Lower lobe of right lung (tissue), 2 donors: ENCODE measurements around the gene ZNF680. TPM values are rescaled to one million over a fixed set of nuclear protein-coding genes. Genes with fewer than 3 reads are reported as not detected.
"Not testable (repeated sequence)": the region's sequence is repeated elsewhere in the genome, so short reads cannot be mapped to it uniquely, and the experiment has no call there.

Experiments
- ATAC-seq, 2 donors: fragments of 200-7000 bp; cut with Tn5 transposase; one replicate each; pipeline ENCODE4 v1.9.1; 2020 to 2022; ENCODE audit warnings: mild to moderate bottlenecking in 2 of 2, moderate library complexity in 2 of 2
- DNase-seq: peaks from one replicate; pipeline ENCODE4 v3.0.0-alpha.2; 2020
- H3K27ac ChIP-seq: fragments of 200-600 bp; one replicate; pipeline ENCODE4 v1.8.0; 2022
- H3K27me3 ChIP-seq: fragments of 200-600 bp; one replicate; pipeline ENCODE4 v1.8.0; 2022; ENCODE audit warnings: low read depth
- H3K36me3 ChIP-seq: fragments of 200-600 bp; one replicate; pipeline ENCODE4 v1.8.0; 2022; ENCODE audit warnings: mild to moderate bottlenecking
- H3K4me1 ChIP-seq: fragments of 200-600 bp; one replicate; pipeline ENCODE4 v1.8.0; 2022
- H3K4me3 ChIP-seq: fragments of 200-600 bp; one replicate; pipeline ENCODE4 v1.8.0; 2022; ENCODE audit warnings: mild to moderate bottlenecking
- H3K9me3 ChIP-seq: fragments of 200-600 bp; one replicate; pipeline ENCODE4 v1.8.0; 2022
- intact Hi-C: fragments of 100-400 bp; cut with DNase I; formaldehyde crosslinking; loops from one replicate; pipeline ENCODE4 v1.11.0; 2022
- total RNA-seq: library from RNA; stranded (reverse); fragmentation: NEBNext Ultra II Directional; extraction: Animal tissue kit (Norgen Biotek cat#: 25700); gene quantifications from one replicate; pipeline ENCODE4 v1.2.1, GENCODE V29; 2021
- TF ChIP-seq, protein P1 (sequence below): fragments of 200-600 bp; IDR thresholded peaks from one replicate; pipeline ENCODE4 v1.8.0; 2022; ENCODE audit warnings: antibody characterized with exemption, mild to moderate bottlenecking
- donor health status: DM: no; HTN: yes; CAD: no; lungs with severe emphysema.

ZNF680 gene
- total RNA-seq, 1 donor from 2014 or later: 13.6 TPM

DNA sequence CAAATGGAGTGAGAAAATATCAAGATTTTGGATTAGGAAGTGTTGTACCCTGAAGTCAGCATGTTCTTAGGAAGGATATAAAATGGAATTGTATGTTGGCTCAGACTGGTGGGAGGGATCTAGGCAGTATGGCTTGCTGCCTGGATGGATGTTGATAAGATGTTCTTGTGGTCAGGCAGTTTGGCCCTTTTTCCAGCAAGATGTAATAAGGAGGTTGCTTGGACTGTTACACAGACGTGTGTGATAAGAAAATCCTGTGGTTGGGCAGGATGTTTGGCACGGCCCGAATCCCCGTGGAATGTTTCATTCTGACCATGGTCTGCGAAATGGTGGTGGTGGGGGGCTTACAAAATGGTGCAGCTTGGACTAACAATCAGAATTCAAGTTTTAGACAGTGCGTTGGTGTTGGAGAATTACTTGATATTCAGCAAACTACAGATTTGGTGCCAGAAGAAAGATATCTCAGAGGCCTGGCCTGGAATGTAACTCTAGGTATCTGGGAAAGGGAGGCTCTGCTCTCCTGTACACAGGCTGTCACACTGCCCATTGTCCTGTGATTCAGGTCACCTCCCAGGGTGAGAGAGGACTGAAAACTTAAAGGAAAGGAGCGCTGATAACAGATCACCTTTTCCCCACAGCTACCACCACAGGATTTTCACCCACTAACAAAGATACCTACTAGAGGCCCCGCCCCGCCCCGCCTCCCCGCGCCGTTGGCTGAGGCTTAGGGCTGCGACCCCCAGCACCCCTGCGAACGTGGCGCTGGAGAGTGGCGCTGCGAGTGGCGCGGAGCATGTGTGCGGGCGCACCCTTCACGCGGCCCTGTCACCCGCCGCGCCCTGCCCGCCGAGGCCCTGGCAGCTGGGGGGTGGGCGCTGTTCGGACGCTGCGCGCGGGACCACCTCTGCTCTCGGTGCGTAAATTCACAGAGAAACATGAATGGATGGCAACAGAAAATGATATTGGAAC, 19.3 kb upstream of the ZNF680 start:
- Histone ChIP-seq H3K4me3 (no peak overlapping the region), H3K4me1 (no peaks in the 10 kb centered on the region), H3K27ac (no peak overlapping the region), H3K27me3 (no peaks in the 10 kb centered on the region), H3K9me3 (no peaks in the 10 kb centered on the region), H3K36me3 (no peaks in the 10 kb centered on the region)
- TF ChIP-seq, protein P1, sequence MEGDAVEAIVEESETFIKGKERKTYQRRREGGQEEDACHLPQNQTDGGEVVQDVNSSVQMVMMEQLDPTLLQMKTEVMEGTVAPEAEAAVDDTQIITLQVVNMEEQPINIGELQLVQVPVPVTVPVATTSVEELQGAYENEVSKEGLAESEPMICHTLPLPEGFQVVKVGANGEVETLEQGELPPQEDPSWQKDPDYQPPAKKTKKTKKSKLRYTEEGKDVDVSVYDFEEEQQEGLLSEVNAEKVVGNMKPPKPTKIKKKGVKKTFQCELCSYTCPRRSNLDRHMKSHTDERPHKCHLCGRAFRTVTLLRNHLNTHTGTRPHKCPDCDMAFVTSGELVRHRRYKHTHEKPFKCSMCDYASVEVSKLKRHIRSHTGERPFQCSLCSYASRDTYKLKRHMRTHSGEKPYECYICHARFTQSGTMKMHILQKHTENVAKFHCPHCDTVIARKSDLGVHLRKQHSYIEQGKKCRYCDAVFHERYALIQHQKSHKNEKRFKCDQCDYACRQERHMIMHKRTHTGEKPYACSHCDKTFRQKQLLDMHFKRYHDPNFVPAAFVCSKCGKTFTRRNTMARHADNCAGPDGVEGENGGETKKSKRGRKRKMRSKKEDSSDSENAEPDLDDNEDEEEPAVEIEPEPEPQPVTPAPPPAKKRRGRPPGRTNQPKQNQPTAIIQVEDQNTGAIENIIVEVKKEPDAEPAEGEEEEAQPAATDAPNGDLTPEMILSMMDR: no peak
- ATAC-seq (peak in 1 of 2 donors; percentile 37), DNase-seq (no peak)
- intact Hi-C loops: no loop called here

- Histone ChIP-seq H3K27me3 (no peaks in the 10 kb centered on the region), H3K9me3 (no peaks in the 10 kb centered on the region), H3K4me1 (no peaks in the 10 kb centered on the region), H3K4me3 (no peak overlapping the region), H3K27ac (no peak overlapping the region), H3K36me3 (no peaks in the 10 kb centered on the region)
- TF ChIP-seq, protein P1: no peak
- no peak for DNase-seq
- no peak for ATAC-seq
- intact Hi-C loops: no loop called here
Measured at GRCh38 chr7:64581391-64581790, 18.5 kb upstream of the ZNF680 start.

- intact Hi-C loops: no loop called here
- Histone ChIP-seq H3K4me1 (no peaks in the 10 kb centered on the region), H3K9me3 (no peaks in the 10 kb centered on the region), H3K27me3 (peaks cover 30% of the 10 kb centered on the region), H3K27ac (no peak overlapping the region), H3K4me3 (peak overlapping the region; percentile 22), H3K36me3 (no peaks in the 10 kb centered on the region)
- TF ChIP-seq, protein P1: no peak
- ATAC-seq (peak; percentile 37 to 46), DNase-seq (no peak)
Measured at GRCh38 chr7:64574540-64575099, 11.7 kb upstream of the ZNF680 start.

- H3K27ac ChIP-seq, DNase-seq, H3K9me3 ChIP-seq, ATAC-seq, H3K36me3 ChIP-seq, intact Hi-C loops, H3K4me1 ChIP-seq: not testable (repeated sequence)
- peaks cover 36% of the 10 kb centered on the region for H3K27me3 ChIP-seq
- H3K4me3 ChIP-seq: peak overlapping the region; percentile 51
Measured at GRCh38 chr7:64570284-64570605, 7.4 kb upstream of the ZNF680 start.

GRCh38 chr7:64569372-64570283, 6.8 kb upstream of the ZNF680 start:
- Histone ChIP-seq H3K4me3 (peak overlapping the region; percentile 51), H3K27me3 (peaks cover 30% of the 10 kb centered on the region)
- H3K27ac ChIP-seq, DNase-seq, intact Hi-C loops, H3K36me3 ChIP-seq, H3K9me3 ChIP-seq, H3K4me1 ChIP-seq: not testable (repeated sequence)
- peak; percentile 70 to 76 for ATAC-seq

GRCh38 chr7:64562256-64562625, 630 bp downstream of the ZNF680 start:
- peak in 1 of 2 donors; percentile 39 for ATAC-seq
- peaks cover 18% of the 10 kb centered on the region for H3K4me1 ChIP-seq
- peak overlapping the region; percentile 97 for H3K4me3 ChIP-seq
- H3K27ac ChIP-seq: peak overlapping the region; percentile 89
- intact Hi-C loops: no loop called here
- no peak for DNase-seq
- TF ChIP-seq, protein P1: no peak
- H3K36me3 ChIP-seq: peaks cover 3% of the 10 kb centered on the region
- H3K9me3 ChIP-seq: no peaks in the 10 kb centered on the region
- H3K27me3 ChIP-seq: no peaks in the 10 kb centered on the region
